HG03457 (cell line): ENCODE measurements around the gene LIN9.
"Not testable (repeated sequence)": the region's sequence is repeated elsewhere in the genome, so short reads cannot be mapped to it uniquely, and the experiment has no call there.

Experiments used
- ATAC-seq: cut with Tn5 transposase; IDR thresholded peaks from one replicate; pipeline ENCODE4 v1.9.1; 2021; ENCODE audit warnings: moderate number of reproducible peaks; ENCODE audit not compliant: unreplicated experiment

The LIN9 gene

GRCh38 chr1:226276077-226276682 is 32.8 kb downstream of the LIN9 start:
- no peak for ATAC-seq

- no peak for ATAC-seq
Measured at GRCh38 chr1:226274138-226274537, 34.8 kb downstream of the LIN9 start.

GRCh38 chr1:226272233-226272902 is 36.6 kb downstream of the LIN9 start:
- not testable (repeated sequence) for ATAC-seq

GRCh38 chr1:226268421-226269124 is 40.4 kb downstream of the LIN9 start:
- no peak for ATAC-seq

- ATAC-seq, result no peak
Measured at GRCh38 chr1:226261818-226262217, 47.1 kb downstream of the LIN9 start.

- ATAC-seq, result no peak
Measured at GRCh38 chr1:226255380-226255779, 53.6 kb downstream of the LIN9 start.

- no peak for ATAC-seq
Measured at GRCh38 chr1:226253933-226254332, 55.0 kb downstream of the LIN9 start.

- not testable (repeated sequence) for ATAC-seq
Measured at GRCh38 chr1:226252841-226253240, 56.1 kb downstream of the LIN9 start.

- no peak for ATAC-seq
Measured at GRCh38 chr1:226250511-226250910, 58.5 kb downstream of the LIN9 start.

- ATAC-seq, result no peak
Measured at GRCh38 chr1:226248796-226249195, 60.2 kb downstream of the LIN9 start.

- no peak for ATAC-seq
Measured at GRCh38 chr1:226248091-226248490, 60.9 kb downstream of the LIN9 start.

GRCh38 chr1:226239421-226239820 is 69.5 kb downstream of the LIN9 start:
- ATAC-seq, result no peak

- no peak for ATAC-seq
Measured at GRCh38 chr1:226236826-226237225, 72.1 kb downstream of the LIN9 start.

GRCh38 chr1:226233806-226234205 is 75.2 kb downstream of the LIN9 start:
- ATAC-seq, result no peak

- ATAC-seq, result no peak
Measured at GRCh38 chr1:226233293-226233692, 75.7 kb downstream of the LIN9 start.

- ATAC-seq, result no peak
Measured at GRCh38 chr1:226226601-226227000, 82.4 kb downstream of the LIN9 start.

GRCh38 chr1:226223786-226224244 is 85.1 kb downstream of the LIN9 start:
- peak; percentile 58 for ATAC-seq

GRCh38 chr1:226223157-226223785 is 85.7 kb downstream of the LIN9 start, which contains the start of gene MIXL1:
TSS of gene MIXL1 (plus strand) at chr1:226223664. CDS start at chr1:226223682, 18 bp downstream.
- ATAC-seq, result no peak

- ATAC-seq, result no peak
Measured at GRCh38 chr1:226222686-226223085, 86.3 kb downstream of the LIN9 start.

- no peak for ATAC-seq
Measured at GRCh38 chr1:226220473-226221189, 88.3 kb downstream of the LIN9 start.

- ATAC-seq, result no peak
Measured at GRCh38 chr1:226217273-226217672, 91.7 kb downstream of the LIN9 start.
